Astrocyte of the spinal cord (primary cell): ENCODE data around the gene SMURF1.

Source experiments
- DNase-seq: peaks from one replicate; pipeline ENCODE4 v3.0.0; 2011; ENCODE audit warnings: low read depth, low spot score
- H3K4me3 ChIP-seq: 2 replicates; pipeline ENCODE4 v1.5.1; 2011; ENCODE audit warnings: low read depth, mild to moderate bottlenecking, low read length, moderate library complexity
- in situ Hi-C: cut with HindIII; loops from 2 replicates; pipeline ENCODE4 v1.10.0; 2017; ENCODE audit warnings: low sequenced_read_pairs
- TF ChIP-seq, protein P1 (sequence below): IDR thresholded peaks from 2 replicates; pipeline ENCODE4 v1.5.1; 2012; ENCODE audit warnings: low read depth, mild to moderate bottlenecking, low read length, inconsistent platforms

SMURF1 gene

DNA sequence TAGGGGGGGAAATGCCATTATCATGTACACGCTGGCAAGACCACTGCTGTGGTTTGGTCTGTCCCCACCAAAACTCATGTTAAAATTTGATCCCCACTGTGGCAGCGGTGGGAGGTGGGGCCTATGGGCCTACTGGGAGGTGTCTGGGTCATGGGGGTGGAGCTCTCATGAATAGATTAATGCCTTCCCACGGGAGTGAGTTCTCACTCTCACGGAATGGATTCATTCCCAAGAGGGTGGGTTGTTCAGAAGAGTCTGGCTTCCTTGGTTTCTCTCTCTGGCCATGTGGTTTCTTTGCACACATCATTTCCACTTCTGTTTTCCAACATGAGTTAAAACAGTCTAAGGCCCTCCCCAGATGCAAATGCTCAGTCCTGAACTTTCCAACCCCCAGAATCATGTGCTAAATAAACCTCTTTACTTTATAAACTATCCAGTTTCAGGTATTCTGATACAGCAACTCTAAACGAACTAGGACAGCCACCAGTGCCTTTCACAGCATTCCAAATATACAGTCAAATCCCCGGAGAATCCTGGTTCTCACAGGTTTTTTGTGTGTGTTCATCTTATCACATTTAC is 44.3 kb downstream of the SMURF1 start:
- in situ Hi-C loops = no loop called here
- no peak for DNase-seq
- TF ChIP-seq, protein P1, sequence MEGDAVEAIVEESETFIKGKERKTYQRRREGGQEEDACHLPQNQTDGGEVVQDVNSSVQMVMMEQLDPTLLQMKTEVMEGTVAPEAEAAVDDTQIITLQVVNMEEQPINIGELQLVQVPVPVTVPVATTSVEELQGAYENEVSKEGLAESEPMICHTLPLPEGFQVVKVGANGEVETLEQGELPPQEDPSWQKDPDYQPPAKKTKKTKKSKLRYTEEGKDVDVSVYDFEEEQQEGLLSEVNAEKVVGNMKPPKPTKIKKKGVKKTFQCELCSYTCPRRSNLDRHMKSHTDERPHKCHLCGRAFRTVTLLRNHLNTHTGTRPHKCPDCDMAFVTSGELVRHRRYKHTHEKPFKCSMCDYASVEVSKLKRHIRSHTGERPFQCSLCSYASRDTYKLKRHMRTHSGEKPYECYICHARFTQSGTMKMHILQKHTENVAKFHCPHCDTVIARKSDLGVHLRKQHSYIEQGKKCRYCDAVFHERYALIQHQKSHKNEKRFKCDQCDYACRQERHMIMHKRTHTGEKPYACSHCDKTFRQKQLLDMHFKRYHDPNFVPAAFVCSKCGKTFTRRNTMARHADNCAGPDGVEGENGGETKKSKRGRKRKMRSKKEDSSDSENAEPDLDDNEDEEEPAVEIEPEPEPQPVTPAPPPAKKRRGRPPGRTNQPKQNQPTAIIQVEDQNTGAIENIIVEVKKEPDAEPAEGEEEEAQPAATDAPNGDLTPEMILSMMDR = no peak
- H3K4me3 ChIP-seq = no peak overlapping the region

DNA sequence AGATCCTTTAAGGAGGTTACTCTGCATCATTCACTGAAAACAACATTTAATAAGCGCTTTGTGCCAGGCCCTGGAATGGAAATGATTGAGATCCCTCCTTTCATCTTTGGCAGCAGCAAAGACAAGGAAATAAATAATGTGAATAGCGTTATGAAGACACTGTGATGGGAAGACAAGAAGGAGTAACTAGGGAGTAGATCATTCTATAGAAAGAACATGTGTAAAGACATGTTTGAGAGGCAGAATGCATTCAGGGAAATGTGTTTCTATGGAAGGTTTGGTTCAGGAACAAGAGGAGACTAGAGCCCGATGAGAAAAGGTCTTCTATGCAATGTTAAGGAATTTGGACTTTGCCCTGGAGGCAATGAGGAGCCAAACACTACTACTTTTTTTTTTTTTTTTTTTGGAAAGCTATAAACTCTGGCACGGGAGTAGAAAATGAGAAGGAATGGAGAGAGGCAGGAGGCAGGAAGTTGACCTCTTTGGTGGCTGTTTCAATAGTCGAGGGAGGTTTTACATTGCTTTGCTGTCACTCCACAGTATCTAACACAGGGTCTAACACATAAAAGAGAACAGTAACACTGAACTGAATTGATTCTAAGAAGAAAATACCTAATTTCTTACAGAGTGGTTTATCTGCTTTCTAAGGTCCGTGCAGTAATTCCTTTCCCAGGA is 44.9 kb downstream of the SMURF1 start:
- no peak overlapping the region for H3K4me3 ChIP-seq
- DNase-seq = no peak
- in situ Hi-C loops = no loop called here
- TF ChIP-seq, protein P1 = no peak

DNA sequence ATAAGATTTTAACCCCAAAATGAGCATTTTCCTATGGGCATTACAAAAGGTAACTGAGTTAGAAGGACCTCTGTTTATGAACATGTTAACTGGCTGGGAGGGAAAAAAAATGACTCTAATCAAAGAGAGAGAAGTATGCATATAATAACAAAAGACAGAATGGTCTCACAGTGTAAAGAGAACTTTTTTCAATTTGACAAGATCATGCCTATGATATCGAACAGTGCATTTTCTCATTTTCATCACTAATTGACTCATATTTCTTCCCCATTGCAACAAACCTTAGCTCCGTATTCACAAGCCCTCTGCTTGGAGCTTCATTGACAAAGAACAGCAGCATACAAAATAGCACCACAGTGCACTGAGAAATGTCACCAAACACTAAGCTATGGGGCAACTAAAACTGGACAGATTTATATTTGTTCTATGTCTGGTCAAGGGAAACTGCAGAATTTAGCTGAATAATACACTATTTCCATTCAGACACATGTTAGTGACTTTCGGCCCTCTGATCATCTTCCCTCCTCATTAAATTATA is 45.6 kb downstream of the SMURF1 start:
- no peak overlapping the region for H3K4me3 ChIP-seq
- TF ChIP-seq, protein P1 = no peak
- DNase-seq = no peak
- in situ Hi-C loops = no loop called here

DNA sequence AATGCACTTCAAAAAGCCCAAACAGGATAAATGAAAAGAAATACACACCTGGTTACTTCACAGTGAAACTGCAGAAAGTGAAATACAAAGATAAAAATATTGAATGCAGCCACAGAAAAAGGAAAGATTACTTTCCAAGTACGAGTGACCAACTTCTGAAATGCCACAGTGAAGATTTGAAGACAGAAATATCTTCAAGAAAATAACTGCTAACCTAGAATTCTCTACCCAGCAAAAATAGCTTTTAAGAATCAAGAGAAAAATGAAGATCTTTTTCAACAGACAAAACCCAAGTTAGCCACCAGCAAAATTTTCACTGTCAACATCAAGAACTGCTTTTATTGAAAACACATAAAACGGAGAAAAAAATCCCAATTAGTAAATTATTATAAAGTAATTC is 46.2 kb downstream of the SMURF1 start:
- in situ Hi-C loops = no loop called here
- TF ChIP-seq, protein P1 = no peak
- no peak for DNase-seq
- no peak overlapping the region for H3K4me3 ChIP-seq

DNA sequence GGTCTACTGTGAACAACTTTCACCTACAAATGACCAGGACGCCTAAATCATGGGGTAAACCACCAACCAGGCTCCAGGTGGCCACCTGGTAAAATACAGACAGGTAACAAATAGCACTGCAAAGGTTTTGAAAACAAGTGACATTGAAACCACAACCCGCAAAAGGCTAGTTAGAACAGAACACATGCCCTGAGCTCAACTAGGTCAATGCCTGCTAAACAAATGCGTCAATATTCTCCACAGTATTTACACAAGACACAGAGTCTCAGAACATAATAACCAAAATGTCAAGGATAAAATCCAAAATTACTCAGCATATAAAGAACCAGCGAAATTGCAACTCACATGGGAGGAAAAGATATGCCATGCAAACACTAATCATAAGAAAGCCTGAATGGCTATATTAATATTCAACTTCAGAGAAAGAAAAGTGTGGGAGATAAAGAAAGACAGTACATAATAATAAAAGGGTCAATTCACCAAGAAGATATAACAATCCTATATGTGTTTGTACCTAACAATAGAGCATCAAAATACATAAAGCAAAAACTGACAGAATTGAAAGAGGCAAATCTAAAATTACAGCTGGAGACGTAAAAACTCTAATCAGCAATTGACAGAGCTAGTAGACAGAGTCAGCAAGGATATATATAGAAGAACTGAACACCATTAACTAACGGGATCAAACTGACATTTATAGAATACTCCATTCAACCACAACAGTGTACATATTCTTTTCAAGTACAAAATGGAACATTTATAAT is 47.6 kb downstream of the SMURF1 start:
- DNase-seq = no peak
- H3K4me3 ChIP-seq = no peak overlapping the region
- in situ Hi-C loops = no loop called here
- TF ChIP-seq, protein P1 = no peak

DNA sequence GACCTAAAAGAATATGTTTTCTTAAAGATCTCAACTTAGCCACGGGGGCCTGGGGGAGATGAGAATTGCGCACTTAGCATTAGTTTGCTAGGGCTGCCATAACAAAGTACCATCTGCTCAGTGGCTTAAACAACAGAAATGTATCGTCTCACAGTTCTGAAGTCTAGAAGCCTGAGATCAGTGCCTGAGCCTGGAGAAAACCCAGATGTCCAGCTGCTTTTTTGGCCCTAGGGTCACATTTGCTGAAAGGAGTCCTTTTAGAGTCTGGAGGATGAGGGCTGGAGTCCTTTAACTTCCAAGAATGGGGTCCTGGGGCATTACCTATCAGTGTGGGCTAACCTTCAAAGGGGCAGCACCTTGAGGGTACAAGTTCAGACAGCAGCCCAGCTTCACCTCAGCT is 48.2 kb downstream of the SMURF1 start:
- no peak for DNase-seq
- TF ChIP-seq, protein P1 = no peak
- in situ Hi-C loops = no loop called here
- H3K4me3 ChIP-seq = no peak overlapping the region
